ENCODE measurements around the gene CBR3. TPM values are rescaled to one million over a fixed set of nuclear protein-coding genes. Genes with fewer than 3 reads are reported as not detected.

The CBR3 gene
- total RNA-seq, 4 donors from 2014 or later = 0.80 to 2.9 (median 1.8) TPM

DNA sequence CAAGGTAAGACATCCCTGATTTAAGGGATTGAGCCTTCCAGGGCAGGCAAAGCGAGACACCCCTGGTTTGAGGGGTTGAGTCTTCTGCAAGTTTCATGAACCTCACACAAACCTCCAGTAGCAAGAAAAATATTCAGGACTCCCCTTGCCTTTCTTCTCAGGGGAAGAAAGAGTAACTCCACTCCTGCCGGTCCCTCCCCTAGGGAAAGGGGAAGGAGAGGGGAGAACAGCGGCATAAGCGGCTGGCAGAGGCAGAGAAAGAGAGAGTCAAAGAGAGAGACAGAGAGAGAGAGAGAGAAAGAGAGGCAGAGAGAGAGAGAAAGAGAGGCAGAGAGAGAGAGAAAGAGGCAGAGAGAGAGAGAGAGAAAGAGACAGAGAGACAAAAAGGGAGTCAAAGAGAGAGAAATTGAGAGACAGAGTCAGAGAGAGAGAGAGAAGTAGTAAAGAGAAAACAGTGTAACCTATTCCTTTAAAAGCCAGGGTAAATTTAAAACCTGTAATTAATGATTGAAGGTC, 29.5 kb upstream of the CBR3 start:
- H3K27me3 ChIP-seq = no peaks in the 10 kb centered on the region
- ATAC-seq (no peak), DNase-seq (no peak)
- in situ Hi-C loops (cut with MboI; ENCODE audit: low sequenced_read_pairs in 4 of 4) (no loop called here), intact Hi-C loops (cut with DNase I; ENCODE audit: low total_unique reads) (no loop called here)
- H3K27ac ChIP-seq = no peak overlapping the region
- no peak for TF ChIP-seq POLR2A (IDR thresholded peaks at IDR 0.05)
- TF ChIP-seq, protein P1, sequence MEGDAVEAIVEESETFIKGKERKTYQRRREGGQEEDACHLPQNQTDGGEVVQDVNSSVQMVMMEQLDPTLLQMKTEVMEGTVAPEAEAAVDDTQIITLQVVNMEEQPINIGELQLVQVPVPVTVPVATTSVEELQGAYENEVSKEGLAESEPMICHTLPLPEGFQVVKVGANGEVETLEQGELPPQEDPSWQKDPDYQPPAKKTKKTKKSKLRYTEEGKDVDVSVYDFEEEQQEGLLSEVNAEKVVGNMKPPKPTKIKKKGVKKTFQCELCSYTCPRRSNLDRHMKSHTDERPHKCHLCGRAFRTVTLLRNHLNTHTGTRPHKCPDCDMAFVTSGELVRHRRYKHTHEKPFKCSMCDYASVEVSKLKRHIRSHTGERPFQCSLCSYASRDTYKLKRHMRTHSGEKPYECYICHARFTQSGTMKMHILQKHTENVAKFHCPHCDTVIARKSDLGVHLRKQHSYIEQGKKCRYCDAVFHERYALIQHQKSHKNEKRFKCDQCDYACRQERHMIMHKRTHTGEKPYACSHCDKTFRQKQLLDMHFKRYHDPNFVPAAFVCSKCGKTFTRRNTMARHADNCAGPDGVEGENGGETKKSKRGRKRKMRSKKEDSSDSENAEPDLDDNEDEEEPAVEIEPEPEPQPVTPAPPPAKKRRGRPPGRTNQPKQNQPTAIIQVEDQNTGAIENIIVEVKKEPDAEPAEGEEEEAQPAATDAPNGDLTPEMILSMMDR (IDR thresholded peaks at IDR 0.05 in 4 of 5, conservative IDR thresholded peaks at IDR 0.05 in 1 of 5) = no peak
- H3K4me3 ChIP-seq = peak overlapping the region in 1 of 4 donors; percentile 50
- H3K9me3 ChIP-seq = no peaks in the 10 kb centered on the region
- H3K36me3 ChIP-seq = no peaks in the 10 kb centered on the region
- peaks cover 4 to 7% of the 10 kb centered on the region in 2 donors for H3K4me1 ChIP-seq

DNA sequence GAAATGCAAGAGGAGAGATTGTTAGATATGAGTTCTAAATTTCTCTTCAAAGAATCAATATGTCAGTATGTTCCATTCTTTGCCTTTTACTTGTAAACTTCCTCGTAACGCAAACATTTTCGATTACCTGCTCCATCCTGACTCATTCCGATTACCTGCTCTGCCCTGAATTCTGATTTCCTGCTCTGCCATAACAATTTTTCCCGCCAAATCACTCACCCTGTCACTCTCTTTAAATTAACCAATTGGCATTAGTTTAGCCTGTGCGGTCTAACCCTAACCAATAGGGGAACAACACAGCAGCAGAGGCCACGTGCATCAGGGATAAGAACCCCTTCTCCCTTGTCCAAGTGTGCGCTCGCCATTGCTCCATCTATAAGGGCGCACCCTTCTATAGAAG, 25.0 kb upstream of the CBR3 start:
- no peaks in the 10 kb centered on the region for H3K27me3 ChIP-seq
- no peak for ATAC-seq
- TF ChIP-seq POLR2A (IDR thresholded peaks at IDR 0.05) = no peak
- in situ Hi-C loops (cut with MboI; ENCODE audit: low sequenced_read_pairs in 4 of 4) (no loop called here), intact Hi-C loops (cut with DNase I; ENCODE audit: low total_unique reads) (loop anchor here (5.0 kb wide), 1 partner anchor 38 kb away; the partner anchor contains the start of gene CBR1)
- peaks cover 4 to 5% of the 10 kb centered on the region in 2 donors for H3K4me1 ChIP-seq
- H3K9me3 ChIP-seq = no peaks in the 10 kb centered on the region
- no peak overlapping the region for H3K27ac ChIP-seq
- no peak overlapping the region for H3K4me3 ChIP-seq
- no peak for DNase-seq
- H3K36me3 ChIP-seq = no peaks in the 10 kb centered on the region

DNA sequence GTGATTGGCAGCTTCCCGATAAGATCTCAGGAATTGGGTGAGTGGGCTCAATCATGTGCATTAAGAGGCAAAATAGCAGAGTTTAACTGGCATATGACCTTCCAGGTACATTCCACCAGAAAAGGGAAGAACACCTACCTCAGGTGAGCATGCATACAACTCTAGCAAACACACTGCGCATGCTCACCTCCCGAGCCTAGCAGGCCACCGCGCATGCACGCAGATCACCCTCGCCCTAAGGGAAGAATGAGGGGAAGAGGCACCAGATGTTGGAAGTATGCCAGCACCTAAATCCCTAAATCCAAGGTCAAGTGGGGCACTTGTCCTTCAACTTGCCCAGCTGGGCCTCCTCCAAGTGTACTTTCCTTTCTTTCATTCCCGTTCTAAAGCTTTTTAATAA, 23.6 kb upstream of the CBR3 start:
- no peaks in the 10 kb centered on the region for H3K27me3 ChIP-seq
- no peak overlapping the region for H3K4me3 ChIP-seq
- intact Hi-C loops (cut with DNase I; ENCODE audit: low total_unique reads) = loop anchor here (5.0 kb wide), 1 partner anchor 39 kb away; the partner anchor contains the start of gene CBR1
- no peaks in the 10 kb centered on the region for H3K9me3 ChIP-seq
- H3K4me1 ChIP-seq = peaks cover 4 to 5% of the 10 kb centered on the region in 2 donors
- ATAC-seq (no peak), DNase-seq (no peak)
- TF ChIP-seq, protein P1 (IDR thresholded peaks at IDR 0.05 in 4 of 5, conservative IDR thresholded peaks at IDR 0.05 in 1 of 5) = no peak
- no peak for TF ChIP-seq POLR2A (IDR thresholded peaks at IDR 0.05)
- no peaks in the 10 kb centered on the region for H3K36me3 ChIP-seq
- H3K27ac ChIP-seq = no peak overlapping the region
- in situ Hi-C loops (cut with MboI; ENCODE audit: low sequenced_read_pairs in 4 of 4) = no loop called here

DNA sequence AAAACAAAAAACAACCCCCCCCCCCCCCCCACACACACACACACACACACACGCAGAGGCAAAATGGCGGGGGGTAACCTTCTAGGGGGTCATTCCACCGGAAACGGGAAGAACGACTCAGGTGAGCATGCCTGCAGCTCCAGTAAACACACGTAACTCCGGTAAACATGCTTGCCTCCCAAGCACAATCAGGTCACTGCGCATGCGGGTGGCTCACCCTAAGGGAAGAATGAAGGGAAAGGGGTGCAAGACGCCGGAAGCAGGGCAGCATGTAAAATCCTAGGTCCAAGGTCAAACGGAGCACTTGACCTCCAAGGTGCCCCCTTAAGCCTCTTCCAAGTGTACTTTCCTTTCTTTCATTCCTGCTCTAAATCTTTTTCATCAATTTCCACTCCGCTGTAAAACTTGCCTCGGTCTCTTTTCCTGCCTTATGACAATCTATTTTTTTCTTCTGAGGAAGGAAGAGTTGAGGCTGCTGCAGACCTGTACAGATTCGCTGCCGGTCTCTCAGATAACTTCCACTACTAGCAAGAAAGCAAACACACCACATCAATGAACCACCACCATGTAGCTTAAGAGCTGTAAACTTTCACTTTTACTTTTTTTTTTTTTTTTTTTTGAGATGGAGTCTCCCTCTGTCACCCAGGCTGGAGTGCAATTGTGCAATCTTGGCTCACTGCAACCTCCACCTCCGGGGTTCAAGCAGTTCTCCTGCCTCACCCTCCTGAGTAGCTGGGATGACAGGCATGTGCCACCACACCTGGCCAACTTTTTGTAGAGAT, 21.0 kb upstream of the CBR3 start:
- in situ Hi-C loops (cut with MboI; ENCODE audit: low sequenced_read_pairs in 4 of 4) = no loop called here
- ATAC-seq = no peak
- Histone ChIP-seq H3K9me3 (no peaks in the 10 kb centered on the region), H3K4me1 (peaks cover 4 to 5% of the 10 kb centered on the region in 2 donors), H3K27ac (peak overlapping the region in 1 of 4 donors; percentile 65), H3K36me3 (no peaks in the 10 kb centered on the region), H3K4me3 (peak overlapping the region in 1 of 4 donors; percentile 55), H3K27me3 (no peaks in the 10 kb centered on the region)
- no peak for DNase-seq
- TF ChIP-seq, protein P1 (IDR thresholded peaks at IDR 0.05 in 4 of 5, conservative IDR thresholded peaks at IDR 0.05 in 1 of 5) = no peak
- no peak for TF ChIP-seq POLR2A (IDR thresholded peaks at IDR 0.05)
- intact Hi-C loops (cut with DNase I; ENCODE audit: low total_unique reads) = loop anchor here (5.0 kb wide), 1 partner anchor 42 kb away; the partner anchor contains the start of gene CBR1

DNA sequence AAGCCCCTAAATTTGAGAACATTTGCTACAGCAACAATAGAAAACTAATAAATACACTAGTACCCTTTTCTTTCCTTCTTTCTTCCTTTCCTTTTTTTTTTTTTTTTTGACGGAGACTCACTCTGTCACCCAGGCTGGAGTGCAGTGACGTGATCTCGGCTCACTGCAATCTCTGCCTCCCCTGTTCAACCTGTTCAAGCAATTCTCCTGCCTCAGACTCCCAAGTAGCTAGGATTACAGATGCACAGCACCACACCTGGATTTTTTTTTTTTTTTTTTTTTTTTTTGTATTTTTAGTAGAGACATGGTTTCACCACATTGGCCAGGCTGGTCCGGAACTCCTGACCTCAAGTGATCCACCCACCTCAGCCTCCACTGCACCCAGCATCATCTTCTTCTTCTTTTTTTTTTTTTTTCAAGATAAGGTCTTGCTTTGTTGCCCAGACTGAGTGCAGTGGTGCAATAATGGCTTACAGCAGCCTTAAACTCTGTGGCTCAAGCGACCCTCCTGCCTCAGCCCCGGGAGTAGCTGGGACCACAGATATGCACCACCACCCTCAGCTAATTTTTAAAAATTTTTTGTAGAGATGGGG, 19.6 kb upstream of the CBR3 start:
- no peak for DNase-seq
- intact Hi-C loops (cut with DNase I; ENCODE audit: low total_unique reads) (no loop called here), in situ Hi-C loops (cut with MboI; ENCODE audit: low sequenced_read_pairs in 4 of 4) (no loop called here)
- Histone ChIP-seq H3K36me3 (no peaks in the 10 kb centered on the region), H3K4me1 (peaks cover 4 to 5% of the 10 kb centered on the region in 2 donors), H3K9me3 (no peaks in the 10 kb centered on the region), H3K4me3 (no peak overlapping the region), H3K27me3 (no peaks in the 10 kb centered on the region), H3K27ac (no peak overlapping the region)
- ATAC-seq = no peak
- TF ChIP-seq, protein P1 (IDR thresholded peaks at IDR 0.05 in 4 of 5, conservative IDR thresholded peaks at IDR 0.05 in 1 of 5) = no peak
- TF ChIP-seq POLR2A (IDR thresholded peaks at IDR 0.05) = no peak
